Measurements from ENCODE around the gene PTCH1. TPM values are rescaled to one million over a fixed set of nuclear protein-coding genes. Genes with fewer than 3 reads are reported as not detected.

Gene PTCH1

GRCh38 chr9:95407524-95407923 is 109.2 kb downstream of the PTCH1 start:
- Histone ChIP-seq H3K4me2 (ENCODE audit: low read length) (no peak overlapping the region), H3K4me3 (ENCODE audit: low read length) (no peak overlapping the region), H3K27me3 (ENCODE audit: control insufficient read depth, insufficient read depth, low read length) (peaks cover 8% of the 10 kb centered on the region), H3K36me3 (ENCODE audit: insufficient read depth, low read length) (no peaks in the 10 kb centered on the region), H3K9ac (ENCODE audit: low read depth, low read length) (no peak overlapping the region), H3K4me1 (ENCODE audit: control insufficient read depth, insufficient read depth, low read length) (peaks cover 3% of the 10 kb centered on the region), H3K9me3 (replicated peaks; ENCODE audit: low read length) (no peaks in the 10 kb centered on the region)

GRCh38 chr9:95406121-95406520 is 110.7 kb downstream of the PTCH1 start:
- Histone ChIP-seq H3K4me1 (ENCODE audit: control insufficient read depth, insufficient read depth, low read length) (peaks cover 3% of the 10 kb centered on the region), H3K4me3 (ENCODE audit: low read length) (no peak overlapping the region), H3K4me2 (ENCODE audit: low read length) (no peak overlapping the region)

GRCh38 chr9:95399261-95399660 is 117.5 kb downstream of the PTCH1 start:
- H3K4me1 ChIP-seq (ENCODE audit: control insufficient read depth, insufficient read depth, low read length): no peaks in the 10 kb centered on the region
- no peak overlapping the region for H3K9ac ChIP-seq (ENCODE audit: low read depth, low read length)
- no peaks in the 10 kb centered on the region for H3K9me3 ChIP-seq (replicated peaks; ENCODE audit: low read length)
- H3K4me2 ChIP-seq (ENCODE audit: low read length): no peak overlapping the region
- no peaks in the 10 kb centered on the region for H3K36me3 ChIP-seq (ENCODE audit: insufficient read depth, low read length)
- H3K4me3 ChIP-seq (ENCODE audit: low read length): no peak overlapping the region
- H3K27me3 ChIP-seq (ENCODE audit: control insufficient read depth, insufficient read depth, low read length): peaks cover 4% of the 10 kb centered on the region

More at GRCh38 chr9:95406121-95406520, 110.7 kb downstream of the PTCH1 start:
- H3K27me3 ChIP-seq (ENCODE audit: control insufficient read depth, insufficient read depth, low read length): peaks cover 9% of the 10 kb centered on the region
- no peaks in the 10 kb centered on the region for H3K36me3 ChIP-seq (ENCODE audit: insufficient read depth, low read length)
- H3K9ac ChIP-seq (ENCODE audit: low read depth, low read length): no peak overlapping the region
- no peaks in the 10 kb centered on the region for H3K9me3 ChIP-seq (replicated peaks; ENCODE audit: low read length)

Small RNA genes lying within 50 kb of the gene (small RNA-seq; reads per million reads assigned to genes)
- gene MT1P1: not detected
